Suprapubic skin (tissue), 4 donors: ENCODE data around the gene B4GALNT4. TPM values are rescaled to one million over a fixed set of nuclear protein-coding genes. Genes with fewer than 3 reads are reported as not detected.
"Not testable (repeated sequence)": the region's sequence is repeated elsewhere in the genome, so short reads cannot be mapped to it uniquely, and the experiment has no call there.

Source experiments
- DNase-seq, 2 donors: peaks; one replicate each; pipeline ENCODE4 v3.0.0-alpha.2; 2019; ENCODE audit warnings: low spot score in 2 of 2
- H3K27ac ChIP-seq: fragments of 200-600 bp; sonication (generic); one replicate; pipeline ENCODE4 v1.5.1; 2019
- H3K27me3 ChIP-seq: fragments of 200-600 bp; sonication (generic); one replicate; pipeline ENCODE4 v1.5.1; 2019
- H3K36me3 ChIP-seq: fragments of 200-600 bp; sonication (generic); one replicate; pipeline ENCODE4 v1.5.1; 2019
- H3K4me1 ChIP-seq: fragments of 200-600 bp; sonication (generic); one replicate; pipeline ENCODE4 v1.5.1; 2019
- H3K4me3 ChIP-seq: fragments of 200-600 bp; sonication (generic); one replicate; pipeline ENCODE4 v1.5.1; 2019; ENCODE audit warnings: mild to moderate bottlenecking
- H3K9me3 ChIP-seq: fragments of 200-600 bp; sonication (generic); one replicate; pipeline ENCODE4 v1.5.1; 2019
- CTCF ChIP-seq, 2 donors: fragments of 200-600 bp in 1 of 2; fragments of 450-650 bp in 1 of 2; sonication (generic) in 1 of 2; IDR thresholded peaks; one replicate each; pipeline ENCODE4 v1.5.1; 2016 to 2019; ENCODE audit warnings: antibody characterized with exemption in 2 of 2, mild to moderate bottlenecking in 1 of 2, moderate library complexity in 1 of 2
- EP300 ChIP-seq: sonication (generic); formaldehyde crosslinking; IDR thresholded peaks from one replicate; pipeline ENCODE4 v1.6.1; 2017; ENCODE audit warnings: antibody characterized with exemption
- POLR2A ChIP-seq, 2 donors: fragments of 450-650 bp; IDR thresholded peaks; one replicate each; pipeline ENCODE4 v1.6.1; 2017; ENCODE audit warnings: antibody characterized with exemption in 2 of 2, mild to moderate bottlenecking in 2 of 2, moderate library complexity in 2 of 2
- POLR2AphosphoS5 ChIP-seq, 3 donors: sonication (generic); formaldehyde crosslinking; IDR thresholded peaks; one replicate each; pipeline ENCODE4 v1.6.1; 2017; ENCODE audit warnings: antibody characterized with exemption in 3 of 3
- WGBS: methylation state at CpG from one replicate; pipeline ENCODE4 v1.1.5; 2018; 5-methylcytosine and 5-hydroxymethylcytosine counted together
- total RNA-seq, 4 donors: library from RNA; depleted of rRNA; stranded (reverse); fragments of >200 nt; gene quantifications; one replicate each; pipeline ENCODE4 v1.1.0, GENCODE V29; 2016

The B4GALNT4 gene
- total RNA-seq, 4 donors from 2014 or later, result 1.2 to 3.0 (median 1.6) TPM

- H3K9me3 ChIP-seq, result no peaks in the 10 kb centered on the region
- no peaks in the 10 kb centered on the region for H3K27me3 ChIP-seq
- no peaks in the 10 kb centered on the region for H3K36me3 ChIP-seq
- WGBS, result 54% methylated on average over 13 of the region's 19 CpGs
- peak overlapping the region; percentile 90 for H3K27ac ChIP-seq
- peaks cover 38% of the 10 kb centered on the region for H3K4me1 ChIP-seq
- TF ChIP-seq POLR2A (IDR thresholded peaks at IDR 0.05), result peak in 1 of 2 donors; percentile 2
- TF ChIP-seq CTCF (IDR thresholded peaks at IDR 0.05), result no peak
- peak in 1 of 2 donors; percentile 92 for DNase-seq
- H3K4me3 ChIP-seq, result no peak overlapping the region
Measured at GRCh38 chr11:326842-327580, 42.3 kb upstream of the B4GALNT4 start.

DNA sequence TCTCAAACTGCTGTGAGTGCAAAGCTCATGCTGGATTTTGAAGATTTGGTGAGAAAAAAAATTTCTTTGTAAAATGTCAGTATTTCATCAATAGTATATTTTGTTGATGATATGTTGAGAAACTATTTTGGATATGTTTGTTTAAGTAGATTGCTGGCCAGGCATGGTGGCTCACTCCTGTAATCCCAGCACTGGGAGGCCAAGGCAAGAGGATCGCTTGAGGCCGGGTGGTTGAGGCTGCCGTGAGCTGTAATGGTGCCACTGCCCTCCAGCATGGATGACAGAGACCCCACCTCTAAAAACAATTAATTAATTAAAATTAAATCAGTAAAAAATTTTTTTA, 41.7 kb upstream of the B4GALNT4 start:
- 95% methylated on average over 3 of the region's 3 CpGs for WGBS
- peaks cover 38% of the 10 kb centered on the region for H3K4me1 ChIP-seq
- H3K27ac ChIP-seq, result peak overlapping the region; percentile 90
- TF ChIP-seq CTCF (IDR thresholded peaks at IDR 0.05) (no peak), EP300 (no peak), POLR2A (IDR thresholded peaks at IDR 0.05) (no peak), POLR2AphosphoS5 (IDR thresholded peaks at IDR 0.05) (no peak)
- no peak for DNase-seq
- no peaks in the 10 kb centered on the region for H3K27me3 ChIP-seq
- H3K4me3 ChIP-seq, result no peak overlapping the region
- H3K9me3 ChIP-seq, result no peaks in the 10 kb centered on the region
- H3K36me3 ChIP-seq, result no peaks in the 10 kb centered on the region

- no peaks in the 10 kb centered on the region for H3K27me3 ChIP-seq
- WGBS, result 95% methylated on average over 13 of the region's 13 CpGs
- no peak overlapping the region for H3K4me3 ChIP-seq
- peaks cover 35% of the 10 kb centered on the region for H3K4me1 ChIP-seq
- no peak overlapping the region for H3K27ac ChIP-seq
- no peaks in the 10 kb centered on the region for H3K9me3 ChIP-seq
- no peak for TF ChIP-seq EP300
- no peak for TF ChIP-seq POLR2A (IDR thresholded peaks at IDR 0.05)
- TF ChIP-seq CTCF (IDR thresholded peaks at IDR 0.05), result no peak
- no peak for TF ChIP-seq POLR2AphosphoS5 (IDR thresholded peaks at IDR 0.05)
- DNase-seq, result peak in 1 of 2 donors; percentile 50
- H3K36me3 ChIP-seq, result no peaks in the 10 kb centered on the region
Measured at GRCh38 chr11:328012-328411, 41.3 kb upstream of the B4GALNT4 start.

GRCh38 chr11:328516-329100, 40.7 kb upstream of the B4GALNT4 start:
- H3K27me3 ChIP-seq, H3K4me3 ChIP-seq, H3K27ac ChIP-seq, H3K9me3 ChIP-seq, H3K36me3 ChIP-seq: not testable (repeated sequence)
- peak in 1 of 2 donors; percentile 34 for DNase-seq
- 95% methylated on average over 15 of the region's 15 CpGs for WGBS
- H3K4me1 ChIP-seq, result peaks cover 35% of the 10 kb centered on the region

GRCh38 chr11:329886-330253, 39.4 kb upstream of the B4GALNT4 start:
- H3K36me3 ChIP-seq, result no peaks in the 10 kb centered on the region
- H3K27ac ChIP-seq, result no peak overlapping the region
- H3K4me3 ChIP-seq, result no peak overlapping the region
- H3K4me1 ChIP-seq, result peaks cover 34% of the 10 kb centered on the region
- H3K27me3 ChIP-seq, result no peaks in the 10 kb centered on the region
- WGBS, result 88% methylated on average over 2 of the region's 2 CpGs
- H3K9me3 ChIP-seq, result no peaks in the 10 kb centered on the region
- DNase-seq, result no peak
- TF ChIP-seq POLR2AphosphoS5 (IDR thresholded peaks at IDR 0.05) (no peak), CTCF (IDR thresholded peaks at IDR 0.05) (no peak), POLR2A (IDR thresholded peaks at IDR 0.05) (no peak), EP300 (no peak)
